ENCODE data around the gene ABCA10.

ABCA10 gene

GRCh38 chr17:69254187-69254586 lies 25.6 kb upstream of the ABCA10 start:
- H3K4me1 ChIP-seq (ENCODE audit: control insufficient read depth in 1 of 2, insufficient read depth in 2 of 2, low read length in 2 of 2): no peaks in the 10 kb centered on the region
- no peaks in the 10 kb centered on the region for H3K79me1 ChIP-seq (ENCODE audit: low read length)
- H3K18ac ChIP-seq (ENCODE audit: low read length): no peak overlapping the region
- no peaks in the 10 kb centered on the region for H3K79me2 ChIP-seq (ENCODE audit: control insufficient read depth, insufficient read depth, low read length, poor library complexity)
- WGBS (ENCODE audit: extremely low coverage, insufficient coverage, insufficient read length): no CpG with 5 or more reads among the region's 1 CpG
- H2BK120ac ChIP-seq (ENCODE audit: insufficient read depth, low read length, poor library complexity): no peak overlapping the region
- no peak overlapping the region for H2AK5ac ChIP-seq (ENCODE audit: low read length)
- H4K12ac ChIP-seq (ENCODE audit: low read depth, low read length): no peak overlapping the region
- H3K4me3 ChIP-seq (ENCODE audit: low read depth, low read length): no peak overlapping the region
- no peak overlapping the region for H4K8ac ChIP-seq (ENCODE audit: low read depth, low read length)
- no peak overlapping the region for H3K9ac ChIP-seq (ENCODE audit: low read length)
- no peaks in the 10 kb centered on the region for H3K27me3 ChIP-seq (ENCODE audit: insufficient read depth, low read length)
- H2BK5ac ChIP-seq (ENCODE audit: low read depth, low read length, poor library complexity): no peak overlapping the region
- H4K91ac ChIP-seq (ENCODE audit: low read depth, low read length): no peak overlapping the region
- no peak overlapping the region for H3K27ac ChIP-seq (ENCODE audit: low read depth, low read length)
- no peaks in the 10 kb centered on the region for H3K36me3 ChIP-seq (ENCODE audit: control insufficient read depth in 1 of 2, insufficient read depth in 2 of 2, low read length in 2 of 2)
- no peak overlapping the region for H3K23ac ChIP-seq (ENCODE audit: low read length)
- no peak overlapping the region for H3K4ac ChIP-seq (ENCODE audit: low read depth, low read length)
- H2BK12ac ChIP-seq (ENCODE audit: low read length): no peak overlapping the region
- no peak for DNase-seq
- H3K4me2 ChIP-seq (ENCODE audit: low read length): no peak overlapping the region
- H3K9me3 ChIP-seq (ENCODE audit: insufficient read depth, low read depth, low read length): no peaks in the 10 kb centered on the region
- no peak overlapping the region for H3K14ac ChIP-seq (ENCODE audit: low read length)
- H2AFZ ChIP-seq (ENCODE audit: insufficient read depth, low read length, poor library complexity): no peak overlapping the region

DNA sequence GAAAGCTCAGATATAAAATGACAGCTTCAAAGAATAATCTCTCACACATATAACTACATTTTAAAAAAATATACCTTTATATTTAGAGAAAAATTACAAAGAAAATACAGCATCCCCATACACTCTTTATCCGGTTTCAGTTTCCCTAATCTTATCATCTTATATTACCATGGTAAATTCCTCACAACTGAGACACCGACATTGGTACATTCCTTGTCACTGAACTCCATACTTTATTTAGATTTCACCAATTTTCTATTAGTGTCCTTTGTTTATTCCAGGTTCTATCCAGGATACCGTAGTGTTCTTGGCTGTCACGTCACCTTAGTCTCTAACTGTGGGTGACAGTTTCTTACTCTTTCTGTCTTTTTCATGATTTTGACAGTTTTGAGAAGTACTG lies 22.0 kb upstream of the ABCA10 start:
- no peak overlapping the region for H3K27ac ChIP-seq (ENCODE audit: low read depth, low read length)
- no peak overlapping the region for H2AFZ ChIP-seq (ENCODE audit: insufficient read depth, low read length, poor library complexity)
- H3K23ac ChIP-seq (ENCODE audit: low read length): no peak overlapping the region
- no peak for DNase-seq
- no peak overlapping the region for H3K4ac ChIP-seq (ENCODE audit: low read depth, low read length)
- no peak overlapping the region for H3K4me3 ChIP-seq (ENCODE audit: low read depth, low read length)
- H3K9ac ChIP-seq (ENCODE audit: low read length): no peak overlapping the region
- no peaks in the 10 kb centered on the region for H3K9me3 ChIP-seq (ENCODE audit: insufficient read depth, low read depth, low read length)
- no peak overlapping the region for H4K12ac ChIP-seq (ENCODE audit: low read depth, low read length)
- H2AK5ac ChIP-seq (ENCODE audit: low read length): no peak overlapping the region
- no CpG with 5 or more reads among the region's 4 CpGs for WGBS (ENCODE audit: extremely low coverage, insufficient coverage, insufficient read length)
- H3K18ac ChIP-seq (ENCODE audit: low read length): no peak overlapping the region
- no peaks in the 10 kb centered on the region for H3K79me2 ChIP-seq (ENCODE audit: control insufficient read depth, insufficient read depth, low read length, poor library complexity)
- no peaks in the 10 kb centered on the region for H3K36me3 ChIP-seq (ENCODE audit: control insufficient read depth in 1 of 2, insufficient read depth in 2 of 2, low read length in 2 of 2)
- no peaks in the 10 kb centered on the region for H3K27me3 ChIP-seq (ENCODE audit: insufficient read depth, low read length)
- H3K4me2 ChIP-seq (ENCODE audit: low read length): no peak overlapping the region
- H2BK120ac ChIP-seq (ENCODE audit: insufficient read depth, low read length, poor library complexity): no peak overlapping the region
- H3K79me1 ChIP-seq (ENCODE audit: low read length): no peaks in the 10 kb centered on the region
- no peak overlapping the region for H3K14ac ChIP-seq (ENCODE audit: low read length)
- no peak overlapping the region for H4K8ac ChIP-seq (ENCODE audit: low read depth, low read length)
- H4K91ac ChIP-seq (ENCODE audit: low read depth, low read length): no peak overlapping the region
- no peaks in the 10 kb centered on the region for H3K4me1 ChIP-seq (ENCODE audit: control insufficient read depth in 1 of 2, insufficient read depth in 2 of 2, low read length in 2 of 2)
- no peak overlapping the region for H2BK5ac ChIP-seq (ENCODE audit: low read depth, low read length, poor library complexity)
- H2BK12ac ChIP-seq (ENCODE audit: low read length): no peak overlapping the region

DNA sequence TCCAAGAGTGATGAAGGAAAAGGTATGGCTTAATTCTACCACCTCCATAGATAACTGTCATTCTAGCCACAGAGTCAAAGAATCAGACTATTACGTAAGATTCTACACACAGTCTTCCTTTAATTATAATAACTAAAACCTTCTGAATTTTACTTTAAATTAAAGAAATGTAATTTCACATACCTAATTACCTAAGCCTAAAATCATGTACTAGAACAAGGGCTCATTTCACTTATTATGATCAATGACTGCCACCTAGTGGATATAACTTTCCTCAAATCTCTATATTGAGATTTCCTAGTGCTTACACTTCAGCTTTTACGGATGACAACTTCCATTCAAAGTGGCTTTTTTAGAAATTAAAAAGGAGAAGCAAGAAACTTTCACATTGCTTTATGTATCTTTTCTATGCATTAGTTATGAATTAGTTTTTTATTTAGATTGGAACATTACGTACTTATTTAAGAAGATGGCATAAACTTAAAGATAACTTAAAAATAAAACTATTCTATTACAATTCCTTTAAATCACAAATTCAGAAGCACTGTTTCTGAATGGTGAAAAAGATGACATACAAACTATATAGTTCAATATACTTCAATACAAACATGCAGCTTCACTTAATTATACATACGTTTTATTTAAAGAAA lies 18.2 kb upstream of the ABCA10 start:
- no peaks in the 10 kb centered on the region for H3K9me3 ChIP-seq (ENCODE audit: insufficient read depth, low read depth, low read length)
- no peak overlapping the region for H2BK120ac ChIP-seq (ENCODE audit: insufficient read depth, low read length, poor library complexity)
- peak in 1 of 2 donors; percentile 75 for DNase-seq
- no peak overlapping the region for H2BK5ac ChIP-seq (ENCODE audit: low read depth, low read length, poor library complexity)
- H3K27ac ChIP-seq (ENCODE audit: low read depth, low read length): no peak overlapping the region
- H3K36me3 ChIP-seq (ENCODE audit: control insufficient read depth in 1 of 2, insufficient read depth in 2 of 2, low read length in 2 of 2): no peaks in the 10 kb centered on the region
- no peak overlapping the region for H3K4ac ChIP-seq (ENCODE audit: low read depth, low read length)
- no peak overlapping the region for H3K9ac ChIP-seq (ENCODE audit: low read length)
- no peak overlapping the region for H2AK5ac ChIP-seq (ENCODE audit: low read length)
- H4K12ac ChIP-seq (ENCODE audit: low read depth, low read length): no peak overlapping the region
- no peaks in the 10 kb centered on the region for H3K27me3 ChIP-seq (ENCODE audit: insufficient read depth, low read length)
- H4K8ac ChIP-seq (ENCODE audit: low read depth, low read length): no peak overlapping the region
- no peak overlapping the region for H3K23ac ChIP-seq (ENCODE audit: low read length)
- H3K14ac ChIP-seq (ENCODE audit: low read length): no peak overlapping the region
- H3K4me1 ChIP-seq (ENCODE audit: control insufficient read depth in 1 of 2, insufficient read depth in 2 of 2, low read length in 2 of 2): no peaks in the 10 kb centered on the region
- no peaks in the 10 kb centered on the region for H3K79me1 ChIP-seq (ENCODE audit: low read length)
- H2BK12ac ChIP-seq (ENCODE audit: low read length): no peak overlapping the region
- no peaks in the 10 kb centered on the region for H3K79me2 ChIP-seq (ENCODE audit: control insufficient read depth, insufficient read depth, low read length, poor library complexity)
- H3K4me3 ChIP-seq (ENCODE audit: low read depth, low read length): no peak overlapping the region
- no CpG with 5 or more reads among the region's 4 CpGs for WGBS (ENCODE audit: extremely low coverage, insufficient coverage, insufficient read length)
- no peak overlapping the region for H3K4me2 ChIP-seq (ENCODE audit: low read length)
- H2AFZ ChIP-seq (ENCODE audit: insufficient read depth, low read length, poor library complexity): no peak overlapping the region
- no peak overlapping the region for H4K91ac ChIP-seq (ENCODE audit: low read depth, low read length)
- no peak overlapping the region for H3K18ac ChIP-seq (ENCODE audit: low read length)

GRCh38 chr17:69246202-69246601 lies 17.6 kb upstream of the ABCA10 start:
- H3K4me2 ChIP-seq (ENCODE audit: low read length): no peak overlapping the region
- no peak for DNase-seq
- H3K36me3 ChIP-seq (ENCODE audit: control insufficient read depth in 1 of 2, insufficient read depth in 2 of 2, low read length in 2 of 2): no peaks in the 10 kb centered on the region
- no peak overlapping the region for H2BK12ac ChIP-seq (ENCODE audit: low read length)
- no peak overlapping the region for H3K27ac ChIP-seq (ENCODE audit: low read depth, low read length)
- no peaks in the 10 kb centered on the region for H3K79me2 ChIP-seq (ENCODE audit: control insufficient read depth, insufficient read depth, low read length, poor library complexity)
- H3K9me3 ChIP-seq (ENCODE audit: insufficient read depth, low read depth, low read length): no peaks in the 10 kb centered on the region
- no peaks in the 10 kb centered on the region for H3K4me1 ChIP-seq (ENCODE audit: control insufficient read depth in 1 of 2, insufficient read depth in 2 of 2, low read length in 2 of 2)
- H2AFZ ChIP-seq (ENCODE audit: insufficient read depth, low read length, poor library complexity): no peak overlapping the region
- no peak overlapping the region for H4K12ac ChIP-seq (ENCODE audit: low read depth, low read length)
- no peak overlapping the region for H2BK5ac ChIP-seq (ENCODE audit: low read depth, low read length, poor library complexity)
- no peak overlapping the region for H3K23ac ChIP-seq (ENCODE audit: low read length)
- H3K4me3 ChIP-seq (ENCODE audit: low read depth, low read length): no peak overlapping the region
- H3K18ac ChIP-seq (ENCODE audit: low read length): no peak overlapping the region
- H3K27me3 ChIP-seq (ENCODE audit: insufficient read depth, low read length): no peaks in the 10 kb centered on the region
- WGBS (ENCODE audit: extremely low coverage, insufficient coverage, insufficient read length): no CpG with 5 or more reads among the region's 1 CpG
- no peaks in the 10 kb centered on the region for H3K79me1 ChIP-seq (ENCODE audit: low read length)
- no peak overlapping the region for H2AK5ac ChIP-seq (ENCODE audit: low read length)
- H3K4ac ChIP-seq (ENCODE audit: low read depth, low read length): no peak overlapping the region
- H4K91ac ChIP-seq (ENCODE audit: low read depth, low read length): no peak overlapping the region
- H4K8ac ChIP-seq (ENCODE audit: low read depth, low read length): no peak overlapping the region
- no peak overlapping the region for H3K14ac ChIP-seq (ENCODE audit: low read length)
- H2BK120ac ChIP-seq (ENCODE audit: insufficient read depth, low read length, poor library complexity): no peak overlapping the region
- no peak overlapping the region for H3K9ac ChIP-seq (ENCODE audit: low read length)
